Thyroid gland (tissue), 4 donors: ENCODE data around the gene C8A.

Experiments used
- POLR2A ChIP-seq, 2 donors: fragments of 450-650 bp; IDR thresholded peaks; one replicate each; pipeline ENCODE4 v1.6.1; 2017; ENCODE audit warnings: antibody characterized with exemption in 2 of 2, mild to moderate bottlenecking in 2 of 2, moderate library complexity in 1 of 2
- TF ChIP-seq, protein P1 (sequence below), 6 experiments: fragments of 200-600 bp in 3 of 6; fragments of 450-650 bp in 3 of 6; sonication (generic) in 3 of 6; IDR thresholded peaks; one replicate each; pipeline ENCODE4 v1.5.1; 2016 to 2019; ENCODE audit warnings: antibody characterized with exemption in 6 of 6, mild to moderate bottlenecking in 2 of 6, inconsistent platforms in 1 of 6, moderate library complexity in 1 of 6

DNA sequence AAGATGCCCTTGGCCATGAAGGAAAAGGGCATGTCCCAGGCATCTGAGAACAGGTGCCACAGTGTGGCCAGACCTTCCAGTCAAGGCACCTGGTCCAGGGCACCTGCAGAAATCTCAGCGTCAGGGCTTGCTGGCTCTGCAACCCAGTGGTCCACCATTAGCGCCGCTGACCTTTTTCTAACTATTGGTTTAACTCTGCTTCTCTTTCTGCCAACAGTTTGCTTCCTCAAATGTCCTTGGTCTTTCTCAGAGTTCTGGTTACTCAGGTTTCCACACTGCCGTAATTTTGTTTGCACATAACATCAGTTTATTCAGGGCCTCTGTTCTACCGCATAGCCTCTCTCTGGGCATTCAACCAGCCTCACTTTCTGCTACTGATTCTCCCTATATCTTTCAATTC is 18.9 kb upstream of the C8A start:
- TF ChIP-seq POLR2A (IDR thresholded peaks at IDR 0.05): no peak
- TF ChIP-seq, protein P1, sequence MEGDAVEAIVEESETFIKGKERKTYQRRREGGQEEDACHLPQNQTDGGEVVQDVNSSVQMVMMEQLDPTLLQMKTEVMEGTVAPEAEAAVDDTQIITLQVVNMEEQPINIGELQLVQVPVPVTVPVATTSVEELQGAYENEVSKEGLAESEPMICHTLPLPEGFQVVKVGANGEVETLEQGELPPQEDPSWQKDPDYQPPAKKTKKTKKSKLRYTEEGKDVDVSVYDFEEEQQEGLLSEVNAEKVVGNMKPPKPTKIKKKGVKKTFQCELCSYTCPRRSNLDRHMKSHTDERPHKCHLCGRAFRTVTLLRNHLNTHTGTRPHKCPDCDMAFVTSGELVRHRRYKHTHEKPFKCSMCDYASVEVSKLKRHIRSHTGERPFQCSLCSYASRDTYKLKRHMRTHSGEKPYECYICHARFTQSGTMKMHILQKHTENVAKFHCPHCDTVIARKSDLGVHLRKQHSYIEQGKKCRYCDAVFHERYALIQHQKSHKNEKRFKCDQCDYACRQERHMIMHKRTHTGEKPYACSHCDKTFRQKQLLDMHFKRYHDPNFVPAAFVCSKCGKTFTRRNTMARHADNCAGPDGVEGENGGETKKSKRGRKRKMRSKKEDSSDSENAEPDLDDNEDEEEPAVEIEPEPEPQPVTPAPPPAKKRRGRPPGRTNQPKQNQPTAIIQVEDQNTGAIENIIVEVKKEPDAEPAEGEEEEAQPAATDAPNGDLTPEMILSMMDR (IDR thresholded peaks at IDR 0.05): no peak
